GM12878 (cell line): Measurements from ENCODE around the gene CYREN. TPM values are rescaled to one million over a fixed set of nuclear protein-coding genes. Genes with fewer than 3 reads are reported as not detected.

Source experiments
- ATAC-seq: fragments of 200-7000 bp; cut with Tn5 transposase; 3 replicates; pipeline ENCODE4 v1.9.1; 2020; ENCODE audit warnings: mild to moderate bottlenecking, moderate library complexity
- BruUV-seq: library from RNA; stranded (reverse); fragments of 400-500 nt; replicated peaks from 2 replicates; lab custom pipeline; 2021; lab: Mats Ljungman, UMichigan
- CTCF ChIA-PET: fragments of 300-600 bp; sonication (Branson Sonifier 250); formaldehyde crosslinking; extraction: SDS; loops from one replicate; lab custom pipeline; 2021; ENCODE audit warnings: inconsistent platforms; lab: Yijun Ruan, JAX
- POLR2A ChIA-PET: fragments of 350-600 bp; formaldehyde crosslinking; extraction: SDS; loops from one replicate; lab custom pipeline; 2021; ENCODE audit warnings: inconsistent platforms; lab: Charles Lee
- RAD21 ChIA-PET: fragments of 300-600 bp; sonication (Branson Sonifier 250); formaldehyde crosslinking; loops from one replicate; lab custom pipeline; 2023; ENCODE audit warnings: antibody characterized with exemption; ENCODE audit not compliant: unreplicated experiment; lab: Charles Lee
- SMC1A ChIA-PET: fragments of 300-600 bp; sonication (Branson Sonifier 250); formaldehyde crosslinking; loops from one replicate; lab custom pipeline; 2023; ENCODE audit not compliant: unreplicated experiment, uncharacterized antibody; lab: Charles Lee
- DNase-seq: peaks from one replicate; pipeline ENCODE4 v3.0.0-alpha.2; 2011; ENCODE audit warnings: low read depth, low spot score
- FAIRE-seq: peaks from 3 replicates; lab custom pipeline; 2011; peaks lifted over from hg19 to GRCh38; lab: Jason Lieb, UNC
- H2AFZ ChIP-seq: 2 replicates; pipeline ENCODE4 v1.6.0; 2011; ENCODE audit warnings: low read depth, low read length, control low read depth; ENCODE audit not compliant: control insufficient read depth
- H3K27ac ChIP-seq: 2 replicates; pipeline ENCODE4 v1.5.1; 2011; ENCODE audit warnings: control low read depth; ENCODE audit not compliant: control insufficient read depth, insufficient read depth
- H3K27me3 ChIP-seq, 2 experiments: replicated peaks in 1 of 2; 2 replicates each; pipeline versions ENCODE4 v1.6.0 to v1.6.1; 2011; ENCODE audit warnings: low read length in 1 of 2; ENCODE audit not compliant: control insufficient read depth in 2 of 2, insufficient read depth in 2 of 2
- H3K36me3 ChIP-seq, 2 experiments: 2 replicates each; pipeline ENCODE4 v1.5.1; 2011; ENCODE audit warnings: low read length in 1 of 2; ENCODE audit not compliant: control insufficient read depth in 2 of 2, insufficient read depth in 2 of 2
- H3K4me1 ChIP-seq: 2 replicates; pipeline ENCODE4 v1.6.1; 2011; ENCODE audit warnings: mild to moderate bottlenecking, low read length, moderate library complexity, mixed read lengths; ENCODE audit not compliant: control insufficient read depth, insufficient read depth
- H3K4me2 ChIP-seq: 2 replicates; pipeline ENCODE4 v1.6.0; 2011; ENCODE audit warnings: control low read depth; ENCODE audit not compliant: control insufficient read depth, insufficient read depth
- H3K4me3 ChIP-seq: fragments of 200-600 bp; sonication (generic); 2 replicates; pipeline ENCODE4 v1.5.1; 2016
- H3K79me2 ChIP-seq: 2 replicates; pipeline ENCODE4 v1.6.0; 2011; ENCODE audit warnings: low read length; ENCODE audit not compliant: control insufficient read depth, insufficient read depth
- H3K9ac ChIP-seq: 2 replicates; pipeline ENCODE4 v1.8.0; 2011; ENCODE audit warnings: low read length, control low read depth, mixed read lengths; ENCODE audit not compliant: control insufficient read depth, insufficient read depth
- H3K9me3 ChIP-seq: replicated peaks from 3 replicates; pipeline ENCODE4 v1.5.1; 2011; ENCODE audit warnings: mild to moderate bottlenecking, low read length; ENCODE audit not compliant: control insufficient read depth, insufficient read depth
- H4K20me1 ChIP-seq: 2 replicates; pipeline ENCODE4 v1.6.0; 2011; ENCODE audit not compliant: control insufficient read depth, insufficient read depth
- BCL11A ChIP-seq: IDR thresholded peaks from 2 replicates; pipeline ENCODE4 v1.6.1; 2011; ENCODE audit warnings: low read depth, low read length
- CBX3 ChIP-seq: fragments of 200-600 bp; sonication (generic); IDR thresholded peaks from 2 replicates; pipeline ENCODE4 v1.6.1; 2016; ENCODE audit warnings: low read depth, borderline replicate concordance
- CHD1 ChIP-seq: IDR thresholded peaks from 2 replicates; pipeline ENCODE4 v1.6.1; 2012; ENCODE audit warnings: low read depth, low read length, improper control_type of control experiment
- CHD4 ChIP-seq: fragments of 200-600 bp; sonication (generic); IDR thresholded peaks from 2 replicates; pipeline ENCODE4 v1.6.1; 2016; ENCODE audit warnings: mild to moderate bottlenecking
- DPF2 ChIP-seq: fragments of 450-650 bp; IDR thresholded peaks from 2 replicates; pipeline ENCODE4 v1.6.1; 2017; ENCODE audit warnings: mild to moderate bottlenecking
- PAX5 ChIP-seq: IDR thresholded peaks from 2 replicates; pipeline ENCODE4 v1.6.1; 2011; ENCODE audit warnings: low read depth, low read length, borderline replicate concordance
- RELA ChIP-seq: fragments of 450-650 bp; IDR thresholded peaks from 2 replicates; pipeline ENCODE4 v1.8.0; 2014; ENCODE audit warnings: borderline replicate concordance; ENCODE audit not compliant: partially characterized antibody
- WRNIP1 ChIP-seq: IDR thresholded peaks from 2 replicates; pipeline ENCODE4 v1.6.1; 2011; ENCODE audit warnings: low read depth, low read length, improper control_type of control experiment, borderline replicate concordance
- ZNF687 ChIP-seq: fragments of 450-650 bp; IDR thresholded peaks from 2 replicates; pipeline ENCODE4 v1.6.1; 2017; ENCODE audit warnings: mild to moderate bottlenecking, moderate library complexity
- WGBS: methylation state at CpG from one replicate; pipeline ENCODE4 v1.1.6; 2016; ENCODE audit warnings: low lambda C conversion rate; ENCODE audit not compliant: insufficient replicate concordance, insufficient coverage; ENCODE audit errors: missing lambda C conversion rate; 5-methylcytosine and 5-hydroxymethylcytosine counted together
- in situ Hi-C: fragments of 300-500 bp; cut with MboI; formaldehyde crosslinking; loops from 9 replicates; pipeline ENCODE4 v1.14.3; 2018; ENCODE audit warnings: mixed read lengths
- intact Hi-C: fragments of 100-400 bp; cut with micrococcal nuclease; formaldehyde crosslinking; loops from one replicate; pipeline ENCODE4 v1.14.2; 2022; ENCODE audit not compliant: unreplicated experiment
- polyA plus RNA-seq, 11 experiments: library from polyadenylated mRNA; depleted of rRNA in 4 of 11; unstranded in 6 of 11; stranded (reverse) in 5 of 11; fragments of >200 nt; fragmentation: Nextera tagmentation in 4 of 11; fragmentation: Illumina TruSeq in 1 of 11; extraction: Ambion mirVana in 4 of 11; extraction: Trizol in 1 of 11; gene quantifications; 1 replicate in 1 of 11; 2 replicates in 10 of 11; pipeline versions ENCODE4 v1.2.1 to v1.2.3, GENCODE V29; 2011 to 2016; ENCODE audit warnings: inconsistent platforms in 2 of 11, missing spikeins in 2 of 11, low read depth in 1 of 11
- total RNA-seq, 4 experiments: library from RNA; depleted of rRNA in 3 of 4; stranded (reverse); fragments of >200 nt in 3 of 4; fragmentation: Illumina TruSeq in 1 of 4; extraction: Trizol in 1 of 4; gene quantifications; 2 replicates each; pipeline versions ENCODE4 v1.2.1 to v1.2.3, GENCODE V29; 2013 to 2021

The CYREN gene
- total and polyA plus RNA-seq, 10 of the 15 experiments (the other 5 are each of a cell fraction or from before 2014, with no cell fraction given) = 8.7 to 64.3 (median 55.7) TPM

GRCh38 chr7:135179321-135179925 is 8.9 kb upstream of the CYREN start:
- Histone ChIP-seq H3K27ac (no peak overlapping the region), H3K4me1 (no peaks in the 10 kb centered on the region; the same call in 1 of the 2 replicates), H3K79me2 (peaks cover 35% of the 10 kb centered on the region), H3K9ac (no peak overlapping the region), H3K36me3 (peaks cover 15 to 51% of the 10 kb centered on the region in 2 experiments), H3K9me3 (peaks cover 48% of the 10 kb centered on the region), H3K27me3 (no peaks in the 10 kb centered on the region), H4K20me1 (no peaks in the 10 kb centered on the region), H3K4me3 (no peak overlapping the region), H3K4me2 (no peak overlapping the region), H2AFZ (no peak overlapping the region)
- in situ Hi-C loops = no loop called here
- RAD21 ChIA-PET = interaction anchor here (1.1 to 11.6 kb wide), 3 partner anchors 7 to 28 kb away, joined by 3 to 146 read pairs (median 4); partner anchors contain the start of gene CYREN
- intact Hi-C loops = no loop called here
- SMC1A ChIA-PET = interaction anchor here (0.8 to 1.9 kb wide), 5 partner anchors 9 to 95 kb away, joined by 3 to 5 read pairs (median 4); no protein-coding TSS in a partner anchor
- TF ChIP-seq DPF2 (no peak), RELA (no peak), PAX5 (no peak), WRNIP1 (no peak), ZNF687 (no peak), CBX3 (no peak), CHD4 (no peak), CHD1 (no peak), BCL11A (no peak)
- BruUV-seq = no TSS peak
- FAIRE-seq (no peak), ATAC-seq (no peak), DNase-seq (no peak)
- POLR2A ChIA-PET = interaction anchor here (0.8 to 12.2 kb wide), 3 partner anchors 7 to 30 kb away, joined by 3 to 155 read pairs (median 4); no protein-coding TSS in a partner anchor
- CTCF ChIA-PET = interaction anchor here (0.8 to 12.2 kb wide), 4 partner anchors 9 to 156 kb away, joined by 3 to 109 read pairs (median 4); partner anchors contain the start of gene WDR91
- 100% methylated on average over 8 of the region's 8 CpGs for WGBS
